Kidney (tissue), 14 donors: ENCODE results near the gene BMF. TPM values are rescaled to one million over a fixed set of nuclear protein-coding genes. Genes with fewer than 3 reads are reported as not detected.
"Not testable (repeated sequence)": the region's sequence is repeated elsewhere in the genome, so short reads cannot be mapped to it uniquely, and the experiment has no call there.

Experiments used
- DNase-seq, 5 donors: peaks; one replicate each; pipeline ENCODE4 v3.0.0-alpha.2; 2013 to 2020
- FAIRE-seq: peaks from 2 replicates; lab custom pipeline; 2012; peaks lifted over from hg19 to GRCh38; lab: Jason Lieb, UNC
- H3K27ac ChIP-seq, 2 donors: one replicate each; pipeline ENCODE4 v1.7.0; 2013; ENCODE audit warnings: low read depth in 2 of 2, low read length in 2 of 2, inconsistent platforms in 1 of 2
- H3K27me3 ChIP-seq: one replicate; pipeline ENCODE4 v1.7.1; 2013; ENCODE audit warnings: low read length, inconsistent platforms; ENCODE audit not compliant: control insufficient read depth, insufficient read depth
- H3K36me3 ChIP-seq, 3 donors: one replicate each; pipeline versions ENCODE4 v1.7.0 to v1.7.1; 2013; ENCODE audit warnings: low read length in 3 of 3, control low read depth in 1 of 3, inconsistent platforms in 1 of 3; ENCODE audit not compliant: insufficient read depth in 3 of 3, control insufficient read depth in 2 of 3
- H3K4me1 ChIP-seq, 3 donors: one replicate each; pipeline versions ENCODE4 v1.7.0 to v1.7.1; 2013; ENCODE audit warnings: low read length in 3 of 3, inconsistent platforms in 1 of 3, low read depth in 1 of 3; ENCODE audit not compliant: control insufficient read depth in 2 of 3, insufficient read depth in 2 of 3
- H3K4me3 ChIP-seq, 3 donors: one replicate each; pipeline versions ENCODE4 v1.7.0 to v1.8.1; 2013; ENCODE audit warnings: low read length in 3 of 3, control low read depth in 1 of 3, inconsistent platforms in 1 of 3
- H3K9ac ChIP-seq, 3 donors: one replicate each; pipeline versions ENCODE4 v1.7.0 to v1.7.1; 2013; ENCODE audit warnings: low read length in 3 of 3, control low read depth in 1 of 3, inconsistent platforms in 1 of 3
- H3K9me3 ChIP-seq, 3 donors: one replicate each; pipeline versions ENCODE4 v1.7.0 to v1.7.1; 2013; ENCODE audit warnings: low read length in 3 of 3, control low read depth in 1 of 3, inconsistent platforms in 1 of 3; ENCODE audit not compliant: control insufficient read depth in 2 of 3, insufficient read depth in 1 of 3
- intact Hi-C: fragments of 100-400 bp; cut with DNase I; formaldehyde crosslinking; loops from one replicate; pipeline ENCODE4 v1.11.1; 2022
- polyA plus RNA-seq: library from polyadenylated mRNA; stranded (reverse); fragments of 350-450 nt; fragmentation: Illumina TruSeq; extraction: RNeasy Lipid Tissue Mini Kit (QIAGEN cat#74804); gene quantifications from one replicate; pipeline ENCODE4 v1.2.3, GENCODE V29; 2014; ENCODE audit warnings: low read depth, low replicate concordance; ENCODE audit not compliant: insufficient read depth
- total RNA-seq: library from RNA; stranded (reverse); fragmentation: NEBNext Ultra II Directional; extraction: Animal tissue kit (Norgen Biotek cat#: 25700); gene quantifications from one replicate; pipeline ENCODE4 v1.2.1, GENCODE V29; 2021
- TF ChIP-seq, protein P1 (sequence below): IDR thresholded peaks from 3 replicates; pipeline ENCODE4 v1.5.1; 2012; ENCODE audit warnings: mild to moderate bottlenecking, moderate library complexity, borderline replicate concordance; ENCODE audit not compliant: insufficient read depth; ENCODE audit errors: extremely low read depth
- donor health status: control.
- donor health status: control.
- donor health status: control.
- donor health status: control.
- donor health status: control.
- donor health status: DM: yes; HTN: yes; CAD: no.
- donor health status: Normal renal cell carcinoma (clear cell type).

Gene BMF
- total and polyA plus RNA-seq, 2 donors from 2014 or later, result 3.6 to 19.7 TPM

DNA sequence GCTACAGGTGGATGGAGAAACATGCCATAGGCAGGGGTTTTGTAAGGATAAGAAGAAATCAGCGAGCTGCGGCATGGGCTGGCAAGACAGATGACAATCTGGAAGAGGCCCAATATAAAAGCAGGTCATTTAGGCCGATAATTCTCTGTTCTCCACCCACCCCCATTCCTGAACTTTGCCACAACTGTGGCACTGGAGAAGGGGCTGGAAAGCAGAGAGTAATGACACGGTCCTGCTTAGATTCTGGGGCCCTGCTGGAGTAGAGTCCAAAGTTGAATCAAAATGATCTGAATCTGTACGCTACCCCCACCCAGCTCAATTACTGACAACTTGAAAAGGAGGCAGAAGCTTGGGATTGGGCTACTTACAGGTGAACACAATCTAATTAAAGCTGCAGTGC is 33.7 kb upstream of the BMF start:
- Histone ChIP-seq H3K9me3 (no peaks in the 10 kb centered on the region), H3K36me3 (no peaks in the 10 kb centered on the region), H3K4me1 (no peaks in the 10 kb centered on the region), H3K27ac (no peak overlapping the region), H3K9ac (no peak overlapping the region), H3K27me3 (no peaks in the 10 kb centered on the region), H3K4me3 (no peak overlapping the region)
- DNase-seq, result no peak
- TF ChIP-seq, protein P1, sequence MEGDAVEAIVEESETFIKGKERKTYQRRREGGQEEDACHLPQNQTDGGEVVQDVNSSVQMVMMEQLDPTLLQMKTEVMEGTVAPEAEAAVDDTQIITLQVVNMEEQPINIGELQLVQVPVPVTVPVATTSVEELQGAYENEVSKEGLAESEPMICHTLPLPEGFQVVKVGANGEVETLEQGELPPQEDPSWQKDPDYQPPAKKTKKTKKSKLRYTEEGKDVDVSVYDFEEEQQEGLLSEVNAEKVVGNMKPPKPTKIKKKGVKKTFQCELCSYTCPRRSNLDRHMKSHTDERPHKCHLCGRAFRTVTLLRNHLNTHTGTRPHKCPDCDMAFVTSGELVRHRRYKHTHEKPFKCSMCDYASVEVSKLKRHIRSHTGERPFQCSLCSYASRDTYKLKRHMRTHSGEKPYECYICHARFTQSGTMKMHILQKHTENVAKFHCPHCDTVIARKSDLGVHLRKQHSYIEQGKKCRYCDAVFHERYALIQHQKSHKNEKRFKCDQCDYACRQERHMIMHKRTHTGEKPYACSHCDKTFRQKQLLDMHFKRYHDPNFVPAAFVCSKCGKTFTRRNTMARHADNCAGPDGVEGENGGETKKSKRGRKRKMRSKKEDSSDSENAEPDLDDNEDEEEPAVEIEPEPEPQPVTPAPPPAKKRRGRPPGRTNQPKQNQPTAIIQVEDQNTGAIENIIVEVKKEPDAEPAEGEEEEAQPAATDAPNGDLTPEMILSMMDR, result no peak
- intact Hi-C loops, result no loop called here
- no peak for FAIRE-seq

DNA sequence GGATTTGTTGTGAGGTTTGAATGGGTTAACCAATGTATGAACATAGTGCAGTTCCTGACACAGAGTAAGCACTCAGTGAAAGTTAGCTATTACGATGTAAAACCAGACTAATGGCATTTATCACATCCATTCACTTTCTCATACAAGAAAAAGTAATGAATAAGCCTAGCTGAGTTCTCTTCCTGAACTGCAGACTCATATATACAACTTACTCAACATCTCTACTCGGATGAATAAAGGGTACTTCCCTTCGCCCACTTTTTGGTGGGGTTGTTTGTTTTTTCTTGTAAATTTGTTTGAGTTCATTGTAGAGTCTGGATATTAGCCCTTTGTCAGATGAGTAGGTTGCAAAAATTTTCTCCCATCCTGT is 29.5 kb upstream of the BMF start:
- H3K9ac ChIP-seq, H3K27ac ChIP-seq, H3K27me3 ChIP-seq, FAIRE-seq, H3K36me3 ChIP-seq, H3K4me3 ChIP-seq, intact Hi-C loops, DNase-seq, H3K4me1 ChIP-seq, H3K9me3 ChIP-seq: not testable (repeated sequence)

DNA sequence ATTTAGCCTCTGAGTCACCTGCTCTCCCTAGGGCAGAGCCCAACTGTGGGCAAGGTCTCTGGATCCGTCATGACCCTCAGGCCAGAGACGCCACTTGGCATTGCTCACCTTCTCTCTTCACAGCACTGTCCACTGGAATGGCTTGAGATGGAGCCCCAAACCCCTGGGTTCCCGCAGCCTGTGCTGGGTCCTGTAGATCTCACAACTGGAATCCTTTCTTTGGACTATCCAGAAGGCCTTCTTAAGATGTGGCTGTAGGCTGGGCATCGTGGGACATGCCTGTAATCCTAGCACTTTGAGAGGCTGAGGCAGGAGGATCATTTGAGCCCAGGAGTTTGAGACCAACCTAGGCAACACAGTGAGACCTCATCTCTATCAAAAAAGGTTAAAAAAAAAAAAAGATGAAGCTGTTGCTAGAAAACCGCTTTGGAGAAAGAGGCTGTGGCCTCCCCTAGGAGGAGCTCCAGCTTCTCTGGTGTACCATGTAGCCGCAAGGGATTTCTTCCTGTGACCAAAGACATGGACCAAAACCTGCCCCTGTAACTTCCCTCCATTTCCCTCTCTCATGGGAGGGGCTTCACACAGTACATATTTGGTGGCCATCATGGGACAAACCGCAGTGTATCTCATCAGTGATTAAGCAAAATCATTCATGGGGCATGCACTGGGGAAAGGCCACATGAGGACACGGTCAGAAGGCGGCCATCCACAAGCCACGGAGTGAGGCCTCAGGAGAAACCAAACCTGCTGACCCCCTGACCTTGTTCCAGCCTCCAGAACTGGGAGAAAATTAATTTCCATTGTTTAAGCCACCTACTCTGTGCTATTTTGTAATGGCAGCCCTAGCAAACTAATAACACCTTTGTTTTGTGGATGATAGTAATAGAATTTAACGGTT is 28.9 kb upstream of the BMF start:
- H3K36me3 ChIP-seq, result no peaks in the 10 kb centered on the region
- TF ChIP-seq, protein P1, result no peak
- no peak overlapping the region for H3K27ac ChIP-seq
- intact Hi-C loops, result no loop called here
- H3K27me3 ChIP-seq, result no peaks in the 10 kb centered on the region
- FAIRE-seq, result no peak
- H3K4me3 ChIP-seq, result no peak overlapping the region
- H3K4me1 ChIP-seq, result no peaks in the 10 kb centered on the region
- DNase-seq, result no peak
- H3K9ac ChIP-seq, result no peak overlapping the region
- H3K9me3 ChIP-seq, result no peaks in the 10 kb centered on the region

DNA sequence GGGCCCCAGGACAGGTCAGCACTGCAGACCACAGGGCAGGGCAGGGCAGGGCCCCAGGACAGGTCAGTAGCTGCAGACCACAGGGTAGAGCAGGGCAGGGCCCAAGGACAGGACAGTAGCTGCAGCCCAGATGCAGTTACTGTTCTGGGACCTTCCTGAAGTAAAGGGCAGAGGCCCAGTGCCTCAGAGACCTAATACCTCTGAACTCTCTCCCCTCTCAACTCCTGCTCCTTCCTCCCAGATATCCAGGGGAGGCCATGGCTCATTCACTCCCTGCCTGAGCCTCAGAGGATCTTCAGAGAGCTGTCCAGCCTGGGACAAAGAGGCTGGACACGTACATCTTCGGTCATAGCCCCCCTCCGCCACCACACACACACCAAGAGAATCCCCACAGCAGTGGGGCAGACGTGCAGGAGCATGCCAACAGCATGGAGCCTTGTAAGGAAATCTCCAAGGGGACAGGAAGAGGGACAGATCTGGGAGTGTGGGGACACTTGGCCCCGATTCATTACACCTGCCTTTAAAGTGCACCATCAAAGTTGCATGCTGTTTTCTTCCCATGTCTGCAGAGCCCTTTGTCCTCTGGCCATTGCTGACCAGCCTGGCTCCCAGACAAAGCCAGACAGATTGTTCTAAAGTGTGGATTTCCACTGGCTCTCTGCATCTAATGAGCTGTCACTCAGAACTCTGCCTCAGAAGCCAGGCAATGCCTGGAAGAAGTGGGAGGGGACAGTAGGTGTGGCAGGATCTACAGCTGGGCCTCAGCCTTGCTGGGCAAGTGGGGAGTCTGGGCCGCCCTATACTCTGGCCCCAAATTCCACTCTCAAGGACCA is 28.0 kb upstream of the BMF start:
- no peaks in the 10 kb centered on the region for H3K9me3 ChIP-seq
- FAIRE-seq, result no peak
- no peak overlapping the region for H3K4me3 ChIP-seq
- no peaks in the 10 kb centered on the region for H3K36me3 ChIP-seq
- peak in 4 of 5 donors; percentile 17 to 58 (median 36) for DNase-seq
- H3K9ac ChIP-seq, result no peak overlapping the region
- intact Hi-C loops, result no loop called here
- no peak overlapping the region for H3K27ac ChIP-seq
- no peaks in the 10 kb centered on the region for H3K4me1 ChIP-seq
- H3K27me3 ChIP-seq, result no peaks in the 10 kb centered on the region
- TF ChIP-seq, protein P1, result no peak

DNA sequence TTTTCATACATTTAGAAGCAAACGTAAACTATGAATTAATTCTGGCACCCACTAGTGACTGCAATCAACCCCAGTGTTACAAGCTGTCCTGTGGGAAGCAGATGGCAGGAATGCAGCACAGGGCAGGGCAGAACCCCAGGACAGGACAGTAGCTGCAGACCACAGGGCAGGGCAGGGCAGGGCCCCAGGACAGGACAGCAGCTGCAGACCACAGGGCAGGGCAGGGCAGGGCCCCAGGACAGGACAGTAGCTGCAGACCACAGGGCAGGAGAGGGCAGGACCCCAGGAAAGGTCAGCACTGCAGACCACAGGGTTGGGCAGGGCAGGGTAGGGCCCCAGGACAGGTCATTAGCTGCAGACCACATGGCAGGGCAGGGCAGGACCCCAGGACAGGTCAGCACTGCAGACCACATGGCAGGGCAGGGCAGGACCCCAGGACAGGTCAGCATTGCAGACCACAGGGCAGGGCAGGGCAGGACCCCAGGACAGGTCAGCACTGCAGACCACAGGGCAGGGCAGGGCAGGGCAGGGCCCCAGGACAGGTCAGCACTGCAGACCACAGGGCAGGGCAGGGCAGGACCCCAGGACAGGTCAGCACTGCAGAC is 27.3 kb upstream of the BMF start:
- H3K36me3 ChIP-seq, H3K27ac ChIP-seq, DNase-seq, intact Hi-C loops, H3K9ac ChIP-seq, H3K27me3 ChIP-seq, FAIRE-seq, H3K4me3 ChIP-seq, H3K4me1 ChIP-seq, H3K9me3 ChIP-seq: not testable (repeated sequence)
